HCT116 (cell line): Measurements from ENCODE around the gene MAP4K1. TPM values are rescaled to one million over a fixed set of nuclear protein-coding genes. Genes with fewer than 3 reads are reported as not detected.

Experiments
- ATAC-seq: fragments of 200-7000 bp; cut with Tn5 transposase; 2 replicates; pipeline ENCODE4 v1.9.1; 2020; ENCODE audit warnings: mild to moderate bottlenecking, moderate library complexity
- BruUV-seq: library from RNA; stranded (reverse); fragments of 400-500 nt; replicated peaks from 2 replicates; lab custom pipeline; 2021; lab: Mats Ljungman, UMichigan
- CTCF ChIA-PET: fragments of 300-600 bp; sonication (Branson Sonifier 250); formaldehyde crosslinking; loops from one replicate; lab custom pipeline; 2021; ENCODE audit warnings: antibody characterized with exemption; lab: Charles Lee
- POLR2A ChIA-PET: fragments of 300-600, 350-600 bp; sonication (Branson Sonifier 250); formaldehyde crosslinking; loops from one replicate; lab custom pipeline; 2021; ENCODE audit warnings: antibody characterized with exemption; lab: Charles Lee
- RAD21 ChIA-PET, 2 experiments: fragments of 300-600 bp; sonication (Branson Sonifier 250); formaldehyde crosslinking; loops; one replicate each; lab custom pipeline; 2023; ENCODE audit warnings: low total read pairs in 2 of 2; ENCODE audit not compliant: uncharacterized antibody in 2 of 2, unreplicated experiment in 2 of 2, low non-redundant PET in 1 of 2; lab: Charles Lee
- DNase-seq: peaks from one replicate; pipeline ENCODE4 v3.0.0-alpha.2; 2010; ENCODE audit warnings: low read depth, low spot score
- H2AFZ ChIP-seq: fragments of 200-600 bp; shearing (Covaris generic), sonication (generic); 2 replicates; pipeline ENCODE4 v1.6.1; 2017; ENCODE audit warnings: low read depth, mixed run types, mixed read lengths, antibody characterized with exemption, low read length; ENCODE audit not compliant: poor library complexity, severe bottlenecking
- H3K27ac ChIP-seq: 2 replicates; pipeline ENCODE4 v1.5.1; 2012; ENCODE audit warnings: low read depth, low read length
- H3K27me3 ChIP-seq: fragments of 200-600 bp; sonication (generic); 2 replicates; pipeline ENCODE4 v1.6.1; 2016; ENCODE audit warnings: mixed run types, low read length, mixed read lengths; ENCODE audit not compliant: insufficient read depth
- H3K36me3 ChIP-seq, 2 experiments: fragments of 200-500 bp in 1 of 2; fragments of 200-600 bp in 1 of 2; sonication (Bioruptor generic) in 1 of 2; sonication (generic) in 1 of 2; 2 replicates each; pipeline versions ENCODE4 v1.5.1 to v1.6.1; 2014 to 2016; ENCODE audit warnings: low read length in 2 of 2, inconsistent platforms in 1 of 2, mixed read lengths in 1 of 2, mixed run types in 1 of 2; ENCODE audit not compliant: insufficient read depth in 2 of 2, control insufficient read depth in 1 of 2
- H3K4me1 ChIP-seq, 2 experiments: fragments of 200-600 bp in 1 of 2; sonication (generic) in 1 of 2; 2 replicates each; pipeline versions ENCODE4 v1.5.1 to v1.6.1; 2012 to 2017; ENCODE audit warnings: low read length in 2 of 2, inconsistent platforms in 1 of 2, mild to moderate bottlenecking in 1 of 2, mixed read lengths in 1 of 2, mixed run types in 1 of 2, moderate library complexity in 1 of 2; ENCODE audit not compliant: insufficient read depth in 2 of 2, control insufficient read depth in 1 of 2
- H3K4me2 ChIP-seq: fragments of 200-600 bp; sonication (generic); 2 replicates; pipeline ENCODE4 v1.6.1; 2017; ENCODE audit warnings: mixed run types, low read length, mixed read lengths
- H3K4me3 ChIP-seq, 2 experiments: fragments of 200-600 bp in 1 of 2; sonication (generic) in 1 of 2; replicated peaks in 1 of 2; 2 replicates each; pipeline ENCODE4 v1.5.1; 2011 to 2016; ENCODE audit warnings: low read length in 2 of 2, control low read depth in 1 of 2, low read depth in 1 of 2, mild to moderate bottlenecking in 1 of 2, mixed read lengths in 1 of 2, mixed run types in 1 of 2
- H3K79me2 ChIP-seq: fragments of 200-600 bp; sonication (generic); 2 replicates; pipeline ENCODE4 v1.6.1; 2017; ENCODE audit warnings: mild to moderate bottlenecking, mixed run types, low read length, moderate library complexity, mixed read lengths; ENCODE audit not compliant: insufficient read depth
- H3K9ac ChIP-seq: fragments of 200-600 bp; sonication (generic); 2 replicates; pipeline ENCODE4 v1.6.1; 2016; ENCODE audit warnings: low read length, mixed read lengths
- H3K9me2 ChIP-seq: fragments of 200-600 bp; sonication (generic), shearing (Covaris generic); 2 replicates; pipeline ENCODE4 v1.6.1; 2017; ENCODE audit warnings: mixed run types, mild to moderate bottlenecking, moderate library complexity; ENCODE audit not compliant: insufficient read depth
- H3K9me3 ChIP-seq, 2 experiments: fragments of 200-500 bp in 1 of 2; fragments of 200-600 bp in 1 of 2; sonication (Bioruptor generic) in 1 of 2; sonication (generic) in 1 of 2; 2 replicates each; pipeline ENCODE4 v1.6.1; 2014 to 2017; ENCODE audit warnings: low read length in 2 of 2, mixed read lengths in 2 of 2, inconsistent platforms in 1 of 2, low read depth in 1 of 2, mild to moderate bottlenecking in 1 of 2, mixed run types in 1 of 2, moderate library complexity in 1 of 2; ENCODE audit not compliant: control insufficient read depth in 1 of 2, insufficient read depth in 1 of 2
- H4K20me1 ChIP-seq: fragments of 200-600 bp; sonication (generic), shearing (Covaris generic); 2 replicates; pipeline ENCODE4 v1.6.1; 2017; ENCODE audit warnings: mixed run types, mild to moderate bottlenecking, moderate library complexity; ENCODE audit not compliant: insufficient read depth
- CBX3 ChIP-seq: IDR thresholded peaks from 2 replicates; pipeline ENCODE4 v1.6.1; 2012; ENCODE audit warnings: low read depth
- EGR1 ChIP-seq: IDR thresholded peaks from 2 replicates; pipeline ENCODE4 v1.6.1; 2012; ENCODE audit warnings: low read depth
- FOSL1 ChIP-seq: IDR thresholded peaks from 2 replicates; pipeline ENCODE4 v1.6.1; 2012; ENCODE audit warnings: low read depth
- JUND ChIP-seq: IDR thresholded peaks from 2 replicates; pipeline ENCODE4 v1.6.1; 2012
- POLR2AphosphoS5 ChIP-seq: IDR thresholded peaks from 2 replicates; pipeline ENCODE4 v1.6.1; 2011; ENCODE audit warnings: mild to moderate bottlenecking, low read depth, low read length, moderate library complexity
- SIN3A ChIP-seq: IDR thresholded peaks from 2 replicates; pipeline ENCODE4 v1.6.1; 2012; ENCODE audit warnings: low read depth
- SP1 ChIP-seq: IDR thresholded peaks from 2 replicates; pipeline ENCODE4 v1.6.1; 2012; ENCODE audit warnings: low read depth
- YY1 ChIP-seq: IDR thresholded peaks from 2 replicates; pipeline ENCODE4 v1.6.1; 2011; ENCODE audit warnings: low read length, low read depth, moderate library complexity, mild to moderate bottlenecking; ENCODE audit not compliant: insufficient replicate concordance; ENCODE audit errors: extremely low read depth
- ZFX ChIP-seq: fragments of 450-650 bp; IDR thresholded peaks from 2 replicates; pipeline ENCODE4 v1.6.1; 2017
- ZNF274 ChIP-seq: fragments of 200-500 bp; sonication (Bioruptor generic); IDR thresholded peaks from 2 replicates; pipeline ENCODE4 v1.6.1; 2014; ENCODE audit warnings: mild to moderate bottlenecking, low read depth, low read length, inconsistent platforms
- intact Hi-C: fragments of 100-400 bp; cut with micrococcal nuclease; formaldehyde crosslinking; loops from 2 replicates; pipeline ENCODE4 v1.10.0; 2022
- total RNA-seq: library from RNA; stranded (reverse); gene quantifications from one replicate; pipeline ENCODE4 v1.2.1, GENCODE V29; 2021; ENCODE audit not compliant: unreplicated experiment

Gene MAP4K1
- total RNA-seq, 1 experiment from 2014 or later: 9.1 TPM

GRCh38 chr19:38658462-38659306 lies 40.9 kb upstream of the MAP4K1 start:
- POLR2A ChIA-PET: interaction anchor here (0.8 to 2.6 kb wide), 3 partner anchors 9 to 25 kb away, joined by 3 to 7 read pairs (median 4); partner anchors contain the start of gene ACTN4

GRCh38 chr19:38657633-38658222 lies 40.0 kb upstream of the MAP4K1 start:
- POLR2A ChIA-PET: interaction anchor here (1.2 to 2.6 kb wide), 4 partner anchors 10 to 39 kb away, joined by 3 to 7 read pairs (median 4); partner anchors contain the start of genes ACTN4 and EIF3K
- H3K27ac ChIP-seq: peak overlapping the region; percentile 72
- H3K9me2 ChIP-seq: no peaks in the 10 kb centered on the region
- intact Hi-C loops: loop anchor here (2.0 kb wide), 1 partner anchor 25 kb away; no protein-coding TSS in a partner anchor
- H3K4me3 ChIP-seq: peak overlapping the region; percentile 15 to 37
- CTCF ChIA-PET: interaction anchor here (1.6 kb wide), 1 partner anchor 21 kb away, joined by 4 read pairs; no protein-coding TSS in a partner anchor
- H3K79me2 ChIP-seq: peaks cover 100% of the 10 kb centered on the region
- H3K27me3 ChIP-seq: no peaks in the 10 kb centered on the region
- peaks cover 96 to 97% of the 10 kb centered on the region in 2 experiments for H3K4me1 ChIP-seq
- peak; percentile 30; the same call in 1 of the 2 replicates for TF ChIP-seq ZFX
- no peak for TF ChIP-seq ZNF274
- no TSS peak for BruUV-seq
- RAD21 ChIA-PET: no interaction called here
- peaks cover 9% of the 10 kb centered on the region; the same call in 1 of the 2 replicates for H4K20me1 ChIP-seq
- peak overlapping the region; percentile 71 for H3K9ac ChIP-seq
- peak overlapping the region; percentile 75 for H3K4me2 ChIP-seq
- ATAC-seq (peak; percentile 14), DNase-seq (peak; percentile 71)
- H3K36me3 ChIP-seq: peaks cover 2 to 14% of the 10 kb centered on the region in 2 experiments; a peak in 1 of 4 replicates
- no peaks in the 10 kb centered on the region for H3K9me3 ChIP-seq
- H2AFZ ChIP-seq: no peak overlapping the region

More at GRCh38 chr19:38658462-38659306, 40.9 kb upstream of the MAP4K1 start:
- Histone ChIP-seq H3K27ac (peak overlapping the region; percentile 72), H4K20me1 (peaks cover 10% of the 10 kb centered on the region; the same call in 1 of the 2 replicates), H3K79me2 (peaks cover 100% of the 10 kb centered on the region), H3K36me3 (peaks cover 4 to 14% of the 10 kb centered on the region in 2 experiments; a peak in 1 of 4 replicates), H3K4me1 (peaks cover 93 to 95% of the 10 kb centered on the region in 2 experiments), H3K27me3 (no peaks in the 10 kb centered on the region), H3K4me3 (peak overlapping the region; percentile 19 to 37; a peak in 3 of 4 replicates), H2AFZ (no peak overlapping the region), H3K9ac (peak overlapping the region; percentile 71)
- intact Hi-C loops: no loop called here
- BruUV-seq: TSS peak; percentile 28
- RAD21 ChIA-PET: no interaction called here
- CTCF ChIA-PET: interaction anchor here (1.1 to 1.6 kb wide), 3 partner anchors 22 to 256 kb away, joined by 3 to 4 read pairs (median 4); partner anchors contain the start of gene FAM98C
- DNase-seq: peak; percentile 83
- TF ChIP-seq FOSL1 (peak; percentile 63; the same call in 1 of the 2 replicates), EGR1 (no peak), POLR2AphosphoS5 (no peak), YY1 (peak; percentile 62), JUND (peak; percentile 52), CBX3 (peak; percentile 62; the same call in 1 of the 2 replicates), SIN3A (peak; percentile 57; the same call in 1 of the 2 replicates), SP1 (peak; percentile 76)
- TF ChIP-seq, all 23 proteins: peak for 6
- Histone ChIP-seq H3K9me2 (no peaks in the 10 kb centered on the region), H3K9me3 (no peaks in the 10 kb centered on the region), H3K4me2 (peak overlapping the region; percentile 75)
- ATAC-seq: peak; percentile 70
